Thyroid gland (tissue), 4 donors: ENCODE data around the gene TNIK. TPM values are rescaled to one million over a fixed set of nuclear protein-coding genes. Genes with fewer than 3 reads are reported as not detected.
"Not testable (repeated sequence)": the region's sequence is repeated elsewhere in the genome, so short reads cannot be mapped to it uniquely, and the experiment has no call there.

Experiments used
- DNase-seq, 2 donors: peaks; one replicate each; pipeline ENCODE4 v3.0.0-alpha.2; 2019
- H3K27ac ChIP-seq, 3 donors: fragments of 200-600 bp; sonication (generic); 1 replicate in 2 of 3; 2 replicates in 1 of 3; pipeline ENCODE4 v1.5.1; 2016 to 2019; ENCODE audit warnings: mild to moderate bottlenecking in 1 of 3, moderate library complexity in 1 of 3
- H3K27me3 ChIP-seq: fragments of 200-600 bp; sonication (generic); one replicate; pipeline ENCODE4 v1.5.1; 2019
- H3K36me3 ChIP-seq, 2 donors: fragments of 200-600 bp; sonication (generic); one replicate each; pipeline ENCODE4 v1.5.1; 2016 to 2019
- H3K4me1 ChIP-seq, 2 donors: fragments of 200-600 bp; sonication (generic); one replicate each; pipeline ENCODE4 v1.5.1; 2017 to 2019
- H3K4me3 ChIP-seq, 3 donors: fragments of 200-600 bp; sonication (generic); replicated peaks in 1 of 3; 1 replicate in 2 of 3; 2 replicates in 1 of 3; pipeline ENCODE4 v1.5.1; 2016; ENCODE audit warnings: mild to moderate bottlenecking in 1 of 3
- H3K9me3 ChIP-seq: fragments of 200-600 bp; sonication (generic); one replicate; pipeline ENCODE4 v1.5.1; 2017
- CTCF ChIP-seq, 6 experiments: fragments of 200-600 bp in 3 of 6; fragments of 450-650 bp in 3 of 6; sonication (generic) in 3 of 6; IDR thresholded peaks; one replicate each; pipeline ENCODE4 v1.5.1; 2016 to 2019; ENCODE audit warnings: antibody characterized with exemption in 6 of 6, mild to moderate bottlenecking in 2 of 6, inconsistent platforms in 1 of 6, moderate library complexity in 1 of 6
- POLR2A ChIP-seq, 2 donors: fragments of 450-650 bp; IDR thresholded peaks; one replicate each; pipeline ENCODE4 v1.6.1; 2017; ENCODE audit warnings: antibody characterized with exemption in 2 of 2, mild to moderate bottlenecking in 2 of 2, moderate library complexity in 1 of 2
- WGBS, 2 donors: methylation state at CpG; one replicate each; pipeline ENCODE4 v1.1.5; 2017; 5-methylcytosine and 5-hydroxymethylcytosine counted together
- intact Hi-C: fragments of 100-400 bp; cut with DNase I; formaldehyde crosslinking; loops from one replicate; pipeline ENCODE4 v1.15.1; 2023
- total RNA-seq, 4 donors: library from RNA; depleted of rRNA; stranded (reverse); fragments of >200 nt; gene quantifications; one replicate each; pipeline ENCODE4 v1.2.3, GENCODE V29; 2016

TNIK gene
- total RNA-seq, 4 donors from 2014 or later: 29.7 to 84.1 (median 48.9) TPM

GRCh38 chr3:171452328-171452727 is 7.9 kb downstream of the TNIK start:
- H3K4me1 ChIP-seq: peaks cover 0 to 11% of the 10 kb centered on the region in 2 donors
- no peak overlapping the region for H3K4me3 ChIP-seq
- no peak overlapping the region for H3K27ac ChIP-seq
- H3K36me3 ChIP-seq: no peaks in the 10 kb centered on the region
- H3K27me3 ChIP-seq: no peaks in the 10 kb centered on the region
- H3K9me3 ChIP-seq: no peaks in the 10 kb centered on the region
- intact Hi-C loops: no loop called here
- WGBS, 2 donors: 83 to 90% methylated on average over 5 of the region's 5 CpGs
- DNase-seq: no peak
- TF ChIP-seq CTCF (IDR thresholded peaks at IDR 0.05): no peak
- TF ChIP-seq POLR2A (IDR thresholded peaks at IDR 0.05): no peak

- no peak for TF ChIP-seq POLR2A (IDR thresholded peaks at IDR 0.05)
- TF ChIP-seq CTCF (IDR thresholded peaks at IDR 0.05): no peak
- 94 to 96% methylated on average over 5 of the region's 5 CpGs for WGBS, 2 donors
- H3K27me3 ChIP-seq: no peaks in the 10 kb centered on the region
- H3K4me3 ChIP-seq: no peak overlapping the region
- H3K4me1 ChIP-seq: peaks cover 0 to 11% of the 10 kb centered on the region in 2 donors
- H3K36me3 ChIP-seq: no peaks in the 10 kb centered on the region
- DNase-seq: no peak
- intact Hi-C loops: no loop called here
- H3K27ac ChIP-seq: no peak overlapping the region
- H3K9me3 ChIP-seq: no peaks in the 10 kb centered on the region
Measured at GRCh38 chr3:171451915-171452314, 8.3 kb downstream of the TNIK start.

GRCh38 chr3:171447579-171447891 is 12.7 kb downstream of the TNIK start:
- 81 to 90% methylated on average over 1 of the region's 1 CpG for WGBS, 2 donors
- DNase-seq, H3K27ac ChIP-seq, H3K27me3 ChIP-seq, H3K4me3 ChIP-seq, intact Hi-C loops, H3K36me3 ChIP-seq, H3K9me3 ChIP-seq: not testable (repeated sequence)
- H3K4me1 ChIP-seq: peaks cover 0 to 11% of the 10 kb centered on the region in 2 donors

- intact Hi-C loops: no loop called here
- H3K4me1 ChIP-seq: peaks cover 0 to 10% of the 10 kb centered on the region in 2 donors
- H3K9me3 ChIP-seq: no peaks in the 10 kb centered on the region
- H3K27me3 ChIP-seq: no peaks in the 10 kb centered on the region
- DNase-seq: no peak
- no peak overlapping the region for H3K27ac ChIP-seq
- TF ChIP-seq POLR2A (IDR thresholded peaks at IDR 0.05) (no peak), CTCF (IDR thresholded peaks at IDR 0.05) (no peak)
- no peak overlapping the region for H3K4me3 ChIP-seq
- 92 to 97% methylated on average over 12 of the region's 12 CpGs for WGBS, 2 donors
- H3K36me3 ChIP-seq: no peaks in the 10 kb centered on the region
Measured at GRCh38 chr3:171446801-171447578, 13.2 kb downstream of the TNIK start.

GRCh38 chr3:171446301-171446700 is 13.9 kb downstream of the TNIK start:
- peaks cover 0 to 3% of the 10 kb centered on the region in 2 donors for H3K4me1 ChIP-seq
- no peak overlapping the region for H3K27ac ChIP-seq
- no peaks in the 10 kb centered on the region for H3K36me3 ChIP-seq
- no peak overlapping the region for H3K4me3 ChIP-seq
- DNase-seq: no peak
- intact Hi-C loops: no loop called here
- no peaks in the 10 kb centered on the region for H3K9me3 ChIP-seq
- 89 to 92% methylated on average over 1 of the region's 1 CpG for WGBS, 2 donors
- H3K27me3 ChIP-seq: no peaks in the 10 kb centered on the region
- TF ChIP-seq POLR2A (IDR thresholded peaks at IDR 0.05): no peak
- no peak for TF ChIP-seq CTCF (IDR thresholded peaks at IDR 0.05)
